ENCODE measurements around the gene FHIT. TPM values are rescaled to one million over a fixed set of nuclear protein-coding genes. Genes with fewer than 3 reads are reported as not detected.

Gene FHIT
- total RNA-seq, 4 donors from 2014 or later = 4.4 to 10.6 (median 8.4) TPM

- TF ChIP-seq CTCF (IDR thresholded peaks at IDR 0.05; ENCODE audit: low read depth) = no peak
Measured at GRCh38 chr3:59843821-59844220, 1407.4 kb downstream of the FHIT start.

GRCh38 chr3:59839810-59840515 lies 1411.3 kb downstream of the FHIT start:
- no peak for TF ChIP-seq CTCF (IDR thresholded peaks at IDR 0.05; ENCODE audit: low read depth)

GRCh38 chr3:59839283-59839682 lies 1412.0 kb downstream of the FHIT start:
- TF ChIP-seq CTCF (IDR thresholded peaks at IDR 0.05; ENCODE audit: low read depth) = no peak

GRCh38 chr3:59836531-59836930 lies 1414.7 kb downstream of the FHIT start:
- no peak for TF ChIP-seq CTCF (IDR thresholded peaks at IDR 0.05; ENCODE audit: low read depth)

GRCh38 chr3:59832702-59833101 lies 1418.5 kb downstream of the FHIT start:
- no peak for TF ChIP-seq CTCF (IDR thresholded peaks at IDR 0.05; ENCODE audit: low read depth)

GRCh38 chr3:59832241-59832640 lies 1419.0 kb downstream of the FHIT start:
- no peak for TF ChIP-seq CTCF (IDR thresholded peaks at IDR 0.05; ENCODE audit: low read depth)

GRCh38 chr3:59831394-59831793 lies 1419.9 kb downstream of the FHIT start:
- TF ChIP-seq CTCF (IDR thresholded peaks at IDR 0.05; ENCODE audit: low read depth) = no peak

Data from subcutaneous adipose tissue (tissue), 4 donors.